ENCODE results near the gene MINAR2.

DNA sequence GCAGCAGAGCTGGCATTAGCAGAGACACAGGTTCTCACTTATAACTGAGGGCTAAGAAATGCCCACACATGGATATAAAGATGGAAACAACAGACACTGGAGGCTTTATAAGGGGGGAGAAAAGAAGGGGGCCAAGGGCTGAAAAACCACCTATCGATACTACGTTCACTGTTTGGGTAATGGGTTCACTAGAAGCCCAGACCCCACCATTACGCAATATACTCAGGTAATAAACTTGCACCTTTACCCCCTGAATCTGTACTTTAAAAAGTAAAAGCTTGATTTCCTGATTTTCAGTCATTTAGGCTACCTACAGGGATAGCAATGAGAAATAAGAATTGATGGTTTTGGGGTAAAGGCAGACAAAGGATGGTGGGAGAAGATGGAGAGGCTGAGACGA lies 1.9 kb upstream of the MINAR2 start:
- TF ChIP-seq CTCF (IDR thresholded peaks at IDR 0.05; ENCODE audit: low read depth, low read length), result no peak
- TF ChIP-seq POLR2A (IDR thresholded peaks at IDR 0.05; ENCODE audit: extremely low read depth, insufficient read length), result no peak
- TF ChIP-seq, protein P1, sequence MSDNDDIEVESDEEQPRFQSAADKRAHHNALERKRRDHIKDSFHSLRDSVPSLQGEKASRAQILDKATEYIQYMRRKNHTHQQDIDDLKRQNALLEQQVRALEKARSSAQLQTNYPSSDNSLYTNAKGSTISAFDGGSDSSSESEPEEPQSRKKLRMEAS (IDR thresholded peaks at IDR 0.05; ENCODE audit: low read depth, low read length), result no peak
- TF ChIP-seq MYC (IDR thresholded peaks at IDR 0.05; ENCODE audit: low read depth, low read length), result no peak

All from NB4 (cell line).